GM12878 (cell line): ENCODE measurements around the gene RDH5. TPM values are rescaled to one million over a fixed set of nuclear protein-coding genes. Genes with fewer than 3 reads are reported as not detected.

ENCODE experiments used
- ATAC-seq: fragments of 200-7000 bp; cut with Tn5 transposase; 3 replicates; pipeline ENCODE4 v1.9.1; 2020; ENCODE audit warnings: mild to moderate bottlenecking, moderate library complexity
- BruUV-seq: library from RNA; stranded (reverse); fragments of 400-500 nt; replicated peaks from 2 replicates; lab custom pipeline; 2021; lab: Mats Ljungman, UMichigan
- CTCF ChIA-PET: fragments of 300-600 bp; sonication (Branson Sonifier 250); formaldehyde crosslinking; extraction: SDS; loops from one replicate; lab custom pipeline; 2021; ENCODE audit warnings: inconsistent platforms; lab: Yijun Ruan, JAX
- POLR2A ChIA-PET: fragments of 350-600 bp; formaldehyde crosslinking; extraction: SDS; loops from one replicate; lab custom pipeline; 2021; ENCODE audit warnings: inconsistent platforms; lab: Charles Lee
- RAD21 ChIA-PET: fragments of 300-600 bp; sonication (Branson Sonifier 250); formaldehyde crosslinking; loops from one replicate; lab custom pipeline; 2023; ENCODE audit warnings: antibody characterized with exemption; ENCODE audit not compliant: unreplicated experiment; lab: Charles Lee
- SMC1A ChIA-PET: fragments of 300-600 bp; sonication (Branson Sonifier 250); formaldehyde crosslinking; loops from one replicate; lab custom pipeline; 2023; ENCODE audit not compliant: unreplicated experiment, uncharacterized antibody; lab: Charles Lee
- DNase-seq: peaks from one replicate; pipeline ENCODE4 v3.0.0-alpha.2; 2011; ENCODE audit warnings: low read depth, low spot score
- FAIRE-seq: peaks from 3 replicates; lab custom pipeline; 2011; peaks lifted over from hg19 to GRCh38; lab: Jason Lieb, UNC
- H2AFZ ChIP-seq: 2 replicates; pipeline ENCODE4 v1.6.0; 2011; ENCODE audit warnings: low read depth, low read length, control low read depth; ENCODE audit not compliant: control insufficient read depth
- H3K27ac ChIP-seq: 2 replicates; pipeline ENCODE4 v1.5.1; 2011; ENCODE audit warnings: control low read depth; ENCODE audit not compliant: control insufficient read depth, insufficient read depth
- H3K27me3 ChIP-seq, 2 experiments: replicated peaks in 1 of 2; 2 replicates each; pipeline versions ENCODE4 v1.6.0 to v1.6.1; 2011; ENCODE audit warnings: low read length in 1 of 2; ENCODE audit not compliant: control insufficient read depth in 2 of 2, insufficient read depth in 2 of 2
- H3K36me3 ChIP-seq, 2 experiments: 2 replicates each; pipeline ENCODE4 v1.5.1; 2011; ENCODE audit warnings: low read length in 1 of 2; ENCODE audit not compliant: control insufficient read depth in 2 of 2, insufficient read depth in 2 of 2
- H3K4me1 ChIP-seq: 2 replicates; pipeline ENCODE4 v1.6.1; 2011; ENCODE audit warnings: mild to moderate bottlenecking, low read length, moderate library complexity, mixed read lengths; ENCODE audit not compliant: control insufficient read depth, insufficient read depth
- H3K4me2 ChIP-seq: 2 replicates; pipeline ENCODE4 v1.6.0; 2011; ENCODE audit warnings: control low read depth; ENCODE audit not compliant: control insufficient read depth, insufficient read depth
- H3K4me3 ChIP-seq: fragments of 200-600 bp; sonication (generic); 2 replicates; pipeline ENCODE4 v1.5.1; 2016
- H3K79me2 ChIP-seq: 2 replicates; pipeline ENCODE4 v1.6.0; 2011; ENCODE audit warnings: low read length; ENCODE audit not compliant: control insufficient read depth, insufficient read depth
- H3K9ac ChIP-seq: 2 replicates; pipeline ENCODE4 v1.8.0; 2011; ENCODE audit warnings: low read length, control low read depth, mixed read lengths; ENCODE audit not compliant: control insufficient read depth, insufficient read depth
- H3K9me3 ChIP-seq: replicated peaks from 3 replicates; pipeline ENCODE4 v1.5.1; 2011; ENCODE audit warnings: mild to moderate bottlenecking, low read length; ENCODE audit not compliant: control insufficient read depth, insufficient read depth
- H4K20me1 ChIP-seq: 2 replicates; pipeline ENCODE4 v1.6.0; 2011; ENCODE audit not compliant: control insufficient read depth, insufficient read depth
- ATF7 ChIP-seq: fragments of 450-650 bp; IDR thresholded peaks from 2 replicates; pipeline ENCODE4 v1.6.1; 2016; ENCODE audit warnings: low read depth, mild to moderate bottlenecking
- KDM1A ChIP-seq: fragments of 200-600 bp; sonication (generic); IDR thresholded peaks from 2 replicates; pipeline ENCODE4 v1.6.1; 2016; ENCODE audit warnings: borderline replicate concordance
- MEF2A ChIP-seq: IDR thresholded peaks from 2 replicates; pipeline ENCODE4 v1.6.1; 2011; ENCODE audit warnings: low read depth, mild to moderate bottlenecking, low read length, moderate library complexity; ENCODE audit not compliant: insufficient read depth
- NBN ChIP-seq: fragments of 450-650 bp; IDR thresholded peaks from 2 replicates; pipeline ENCODE4 v1.6.1; 2016
- POLR2AphosphoS5 ChIP-seq: IDR thresholded peaks from 2 replicates; pipeline ENCODE4 v1.6.1; 2011; ENCODE audit warnings: mild to moderate bottlenecking, low read length, inconsistent platforms
- STAT1 ChIP-seq: fragments of 450-650 bp; conservative IDR thresholded peaks from 2 replicates; pipeline ENCODE4 v1.6.1; 2014; ENCODE audit warnings: antibody characterized with exemption, mild to moderate bottlenecking
- WGBS: methylation state at CpG from one replicate; pipeline ENCODE4 v1.1.6; 2016; ENCODE audit warnings: low lambda C conversion rate; ENCODE audit not compliant: insufficient replicate concordance, insufficient coverage; ENCODE audit errors: missing lambda C conversion rate; 5-methylcytosine and 5-hydroxymethylcytosine counted together
- in situ Hi-C: fragments of 300-500 bp; cut with MboI; formaldehyde crosslinking; loops from 9 replicates; pipeline ENCODE4 v1.14.3; 2018; ENCODE audit warnings: mixed read lengths
- intact Hi-C: fragments of 100-400 bp; cut with micrococcal nuclease; formaldehyde crosslinking; loops from one replicate; pipeline ENCODE4 v1.14.2; 2022; ENCODE audit not compliant: unreplicated experiment
- polyA plus RNA-seq, 11 experiments: library from polyadenylated mRNA; depleted of rRNA in 4 of 11; unstranded in 6 of 11; stranded (reverse) in 5 of 11; fragments of >200 nt; fragmentation: Nextera tagmentation in 4 of 11; fragmentation: Illumina TruSeq in 1 of 11; extraction: Ambion mirVana in 4 of 11; extraction: Trizol in 1 of 11; gene quantifications; 1 replicate in 1 of 11; 2 replicates in 10 of 11; pipeline versions ENCODE4 v1.2.1 to v1.2.3, GENCODE V29; 2011 to 2016; ENCODE audit warnings: inconsistent platforms in 2 of 11, missing spikeins in 2 of 11, low read depth in 1 of 11
- total RNA-seq, 4 experiments: library from RNA; depleted of rRNA in 3 of 4; stranded (reverse); fragments of >200 nt in 3 of 4; fragmentation: Illumina TruSeq in 1 of 4; extraction: Trizol in 1 of 4; gene quantifications; 2 replicates each; pipeline versions ENCODE4 v1.2.1 to v1.2.3, GENCODE V29; 2013 to 2021
- TF ChIP-seq, protein P1 (sequence below): fragments of 450-650 bp; IDR thresholded peaks from 2 replicates; pipeline ENCODE4 v1.6.1; 2018; ENCODE audit warnings: borderline replicate concordance, mild to moderate bottlenecking; ENCODE audit not compliant: partially characterized antibody
- TF ChIP-seq, protein P2 (sequence below), 3 experiments: IDR thresholded peaks in 2 of 3; conservative IDR thresholded peaks in 1 of 3; 2 replicates each; pipeline ENCODE4 v1.5.1; 2011; ENCODE audit warnings: low read depth in 3 of 3, low read length in 3 of 3, mild to moderate bottlenecking in 3 of 3, control low read depth in 2 of 3, moderate library complexity in 2 of 3, inconsistent platforms in 1 of 3, mixed read lengths in 1 of 3; ENCODE audit not compliant: control insufficient read depth in 2 of 3, insufficient read depth in 1 of 3; ENCODE audit errors: extremely low read depth in 1 of 3

The RDH5 gene
- total and polyA plus RNA-seq, 10 of the 15 experiments (the other 5 are each of a cell fraction or from before 2014, with no cell fraction given) = 2.6 to 11.6 (median 7.3) TPM

DNA sequence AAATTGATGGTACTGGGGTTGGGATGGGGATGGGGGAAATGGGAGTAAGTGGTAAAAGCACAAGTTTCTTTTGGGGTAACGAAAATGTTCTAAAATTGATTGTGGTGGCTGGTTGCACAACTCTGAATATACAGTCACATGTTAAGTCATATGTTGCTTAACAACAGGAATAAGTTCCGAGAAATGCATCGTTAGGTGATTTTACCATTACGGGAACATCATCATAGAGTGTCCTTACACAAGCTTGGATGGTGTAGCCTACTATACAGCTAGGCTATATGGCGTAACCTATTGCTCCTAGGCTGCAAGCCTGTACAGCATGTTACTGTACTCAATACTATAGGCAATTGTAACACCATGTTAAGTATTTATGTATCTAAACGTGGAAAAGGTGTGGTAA, 43.5 kb upstream of the RDH5 start:
- CTCF ChIA-PET = interaction anchor here (0.8 to 2.1 kb wide), 4 partner anchors 15 to 31 kb away, joined by 3 to 10 read pairs (median 5); no protein-coding TSS in a partner anchor
- in situ Hi-C loops = no loop called here
- 91% methylated on average over 6 of the region's 6 CpGs for WGBS

More for the DNA sequence above, 43.5 kb upstream of the RDH5 start:
- TF ChIP-seq STAT1 (no peak), NBN (no peak), KDM1A (no peak), POLR2AphosphoS5 (no peak), MEF2A (no peak), ATF7 (no peak)
- TF ChIP-seq, protein P1, sequence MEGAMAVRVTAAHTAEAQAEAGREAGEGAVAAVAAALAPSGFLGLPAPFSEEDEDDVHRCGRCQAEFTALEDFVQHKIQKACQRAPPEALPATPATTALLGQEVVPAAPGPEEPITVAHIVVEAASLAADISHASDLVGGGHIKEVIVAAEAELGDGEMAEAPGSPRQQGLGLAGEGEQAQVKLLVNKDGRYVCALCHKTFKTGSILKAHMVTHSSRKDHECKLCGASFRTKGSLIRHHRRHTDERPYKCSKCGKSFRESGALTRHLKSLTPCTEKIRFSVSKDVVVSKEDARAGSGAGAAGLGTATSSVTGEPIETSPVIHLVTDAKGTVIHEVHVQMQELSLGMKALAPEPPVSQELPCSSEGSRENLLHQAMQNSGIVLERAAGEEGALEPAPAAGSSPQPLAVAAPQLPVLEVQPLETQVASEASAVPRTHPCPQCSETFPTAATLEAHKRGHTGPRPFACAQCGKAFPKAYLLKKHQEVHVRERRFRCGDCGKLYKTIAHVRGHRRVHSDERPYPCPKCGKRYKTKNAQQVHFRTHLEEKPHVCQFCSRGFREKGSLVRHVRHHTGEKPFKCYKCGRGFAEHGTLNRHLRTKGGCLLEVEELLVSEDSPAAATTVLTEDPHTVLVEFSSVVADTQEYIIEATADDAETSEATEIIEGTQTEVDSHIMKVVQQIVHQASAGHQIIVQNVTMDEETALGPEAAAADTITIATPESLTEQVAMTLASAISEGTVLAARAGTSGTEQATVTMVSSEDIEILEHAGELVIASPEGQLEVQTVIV = no peak
- TF ChIP-seq, protein P2, sequence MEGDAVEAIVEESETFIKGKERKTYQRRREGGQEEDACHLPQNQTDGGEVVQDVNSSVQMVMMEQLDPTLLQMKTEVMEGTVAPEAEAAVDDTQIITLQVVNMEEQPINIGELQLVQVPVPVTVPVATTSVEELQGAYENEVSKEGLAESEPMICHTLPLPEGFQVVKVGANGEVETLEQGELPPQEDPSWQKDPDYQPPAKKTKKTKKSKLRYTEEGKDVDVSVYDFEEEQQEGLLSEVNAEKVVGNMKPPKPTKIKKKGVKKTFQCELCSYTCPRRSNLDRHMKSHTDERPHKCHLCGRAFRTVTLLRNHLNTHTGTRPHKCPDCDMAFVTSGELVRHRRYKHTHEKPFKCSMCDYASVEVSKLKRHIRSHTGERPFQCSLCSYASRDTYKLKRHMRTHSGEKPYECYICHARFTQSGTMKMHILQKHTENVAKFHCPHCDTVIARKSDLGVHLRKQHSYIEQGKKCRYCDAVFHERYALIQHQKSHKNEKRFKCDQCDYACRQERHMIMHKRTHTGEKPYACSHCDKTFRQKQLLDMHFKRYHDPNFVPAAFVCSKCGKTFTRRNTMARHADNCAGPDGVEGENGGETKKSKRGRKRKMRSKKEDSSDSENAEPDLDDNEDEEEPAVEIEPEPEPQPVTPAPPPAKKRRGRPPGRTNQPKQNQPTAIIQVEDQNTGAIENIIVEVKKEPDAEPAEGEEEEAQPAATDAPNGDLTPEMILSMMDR (IDR thresholded peaks at IDR 0.05 in 2 of 3, conservative IDR thresholded peaks at IDR 0.05 in 1 of 3; ENCODE audit: control insufficient read depth in 2 of 3, extremely low read depth in 1 of 3, insufficient read depth in 1 of 3, low read depth in 3 of 3, low read length in 3 of 3) = no peak
- peaks cover 15% of the 10 kb centered on the region for H3K4me1 ChIP-seq
- no peak overlapping the region for H2AFZ ChIP-seq
- DNase-seq (no peak), ATAC-seq (no peak), FAIRE-seq (no peak)
- H3K27me3 ChIP-seq = no peaks in the 10 kb centered on the region
- no peak overlapping the region for H3K4me3 ChIP-seq
- H3K79me2 ChIP-seq = no peaks in the 10 kb centered on the region
- no peak overlapping the region for H3K27ac ChIP-seq
- RAD21 ChIA-PET = no interaction called here
- no peak overlapping the region for H3K9ac ChIP-seq
- H3K4me2 ChIP-seq = no peak overlapping the region
- intact Hi-C loops = no loop called here
- no peaks in the 10 kb centered on the region for H4K20me1 ChIP-seq
- SMC1A ChIA-PET = interaction anchor here (0.7 to 1.8 kb wide), 2 partner anchors 20 to 62 kb away, joined by 3 to 5 read pairs; no protein-coding TSS in a partner anchor
- POLR2A ChIA-PET = interaction anchor here (0.6 kb wide), 1 partner anchor 41 kb away, joined by 3 read pairs; no protein-coding TSS in a partner anchor
- BruUV-seq = no TSS peak
- no peaks in the 10 kb centered on the region for H3K9me3 ChIP-seq
- no peaks in the 10 kb centered on the region for H3K36me3 ChIP-seq
